HL-60 (cell line): ENCODE data around the gene RBM27.

ENCODE experiments used
- DNase-seq, 2 experiments: peaks; one replicate each; pipeline ENCODE4 v3.0.0-alpha.2; 2010 to 2020; ENCODE audit warnings: low read depth in 1 of 2, low spot score in 1 of 2
- H3K27ac ChIP-seq: fragments of 250-450 bp; sonication (Bioruptor Pico); replicated peaks from 2 replicates; pipeline ENCODE4 v1.5.1; 2020; ENCODE audit warnings: mild to moderate bottlenecking, moderate library complexity
- H3K27me3 ChIP-seq: fragments of 250-450 bp; sonication (Bioruptor Pico); 2 replicates; pipeline ENCODE4 v1.5.1; 2021; ENCODE audit warnings: mild to moderate bottlenecking, moderate library complexity; ENCODE audit not compliant: insufficient read depth, poor library complexity, severe bottlenecking
- H3K4me3 ChIP-seq: replicated peaks from 2 replicates; pipeline ENCODE4 v1.5.1; 2011; ENCODE audit warnings: mild to moderate bottlenecking, control low read depth, low read length; ENCODE audit not compliant: insufficient read depth
- CTCF ChIP-seq: IDR thresholded peaks from one replicate; pipeline ENCODE4 v1.5.1; 2011; ENCODE audit warnings: low read length, control low read depth, inconsistent platforms; ENCODE audit not compliant: insufficient read depth
- GABPA ChIP-seq: IDR thresholded peaks from 2 replicates; pipeline ENCODE4 v1.6.1; 2012; ENCODE audit warnings: low read depth
- POLR2AphosphoS5 ChIP-seq: IDR thresholded peaks from 2 replicates; pipeline ENCODE4 v1.6.1; 2012; ENCODE audit warnings: low read depth
- SPI1 ChIP-seq: IDR thresholded peaks from 2 replicates; pipeline ENCODE4 v1.6.1; 2012; ENCODE audit warnings: low read depth, mild to moderate bottlenecking, borderline replicate concordance
- TF ChIP-seq, protein P1 (sequence below): IDR thresholded peaks from 2 replicates; pipeline ENCODE4 v1.6.1; 2012; ENCODE audit warnings: low read depth; ENCODE audit not compliant: insufficient replicate concordance

Gene RBM27

GRCh38 chr5:146233441-146233840 is 30.0 kb downstream of the RBM27 start:
- Histone ChIP-seq H3K4me3 (no peak overlapping the region), H3K27me3 (no peaks in the 10 kb centered on the region), H3K27ac (no peak overlapping the region)
- no peak for DNase-seq
- TF ChIP-seq GABPA, result no peak
- TF ChIP-seq, protein P1, sequence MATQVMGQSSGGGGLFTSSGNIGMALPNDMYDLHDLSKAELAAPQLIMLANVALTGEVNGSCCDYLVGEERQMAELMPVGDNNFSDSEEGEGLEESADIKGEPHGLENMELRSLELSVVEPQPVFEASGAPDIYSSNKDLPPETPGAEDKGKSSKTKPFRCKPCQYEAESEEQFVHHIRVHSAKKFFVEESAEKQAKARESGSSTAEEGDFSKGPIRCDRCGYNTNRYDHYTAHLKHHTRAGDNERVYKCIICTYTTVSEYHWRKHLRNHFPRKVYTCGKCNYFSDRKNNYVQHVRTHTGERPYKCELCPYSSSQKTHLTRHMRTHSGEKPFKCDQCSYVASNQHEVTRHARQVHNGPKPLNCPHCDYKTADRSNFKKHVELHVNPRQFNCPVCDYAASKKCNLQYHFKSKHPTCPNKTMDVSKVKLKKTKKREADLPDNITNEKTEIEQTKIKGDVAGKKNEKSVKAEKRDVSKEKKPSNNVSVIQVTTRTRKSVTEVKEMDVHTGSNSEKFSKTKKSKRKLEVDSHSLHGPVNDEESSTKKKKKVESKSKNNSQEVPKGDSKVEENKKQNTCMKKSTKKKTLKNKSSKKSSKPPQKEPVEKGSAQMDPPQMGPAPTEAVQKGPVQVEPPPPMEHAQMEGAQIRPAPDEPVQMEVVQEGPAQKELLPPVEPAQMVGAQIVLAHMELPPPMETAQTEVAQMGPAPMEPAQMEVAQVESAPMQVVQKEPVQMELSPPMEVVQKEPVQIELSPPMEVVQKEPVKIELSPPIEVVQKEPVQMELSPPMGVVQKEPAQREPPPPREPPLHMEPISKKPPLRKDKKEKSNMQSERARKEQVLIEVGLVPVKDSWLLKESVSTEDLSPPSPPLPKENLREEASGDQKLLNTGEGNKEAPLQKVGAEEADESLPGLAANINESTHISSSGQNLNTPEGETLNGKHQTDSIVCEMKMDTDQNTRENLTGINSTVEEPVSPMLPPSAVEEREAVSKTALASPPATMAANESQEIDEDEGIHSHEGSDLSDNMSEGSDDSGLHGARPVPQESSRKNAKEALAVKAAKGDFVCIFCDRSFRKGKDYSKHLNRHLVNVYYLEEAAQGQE, result no peak
- TF ChIP-seq POLR2AphosphoS5, result no peak
- TF ChIP-seq CTCF, result no peak
- no peak for TF ChIP-seq SPI1

DNA sequence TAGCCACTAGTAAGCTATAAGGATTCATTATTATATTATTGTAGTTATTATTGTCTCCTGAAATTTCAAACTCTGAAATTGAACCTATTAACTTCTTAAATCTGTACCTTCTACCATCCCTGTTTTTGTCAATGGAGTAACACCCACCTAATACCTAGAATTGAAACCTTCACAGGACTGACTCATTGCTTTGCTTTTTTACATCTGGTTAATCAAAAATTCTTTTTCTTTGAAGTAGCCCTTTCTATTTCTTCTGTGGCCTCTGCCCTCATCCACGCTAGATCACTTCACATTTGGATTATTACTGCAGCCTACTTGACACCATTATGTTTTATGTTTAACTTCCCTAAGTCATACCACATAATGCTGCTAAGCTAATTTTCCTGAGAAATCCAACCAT is 35.6 kb downstream of the RBM27 start:
- H3K27me3 ChIP-seq, result no peaks in the 10 kb centered on the region
- no peak overlapping the region for H3K4me3 ChIP-seq
- no peak overlapping the region for H3K27ac ChIP-seq
- no peak for DNase-seq
- no peak for TF ChIP-seq GABPA
- TF ChIP-seq, protein P1, result no peak
- TF ChIP-seq POLR2AphosphoS5, result no peak
- TF ChIP-seq CTCF, result no peak
- TF ChIP-seq SPI1, result no peak

DNA sequence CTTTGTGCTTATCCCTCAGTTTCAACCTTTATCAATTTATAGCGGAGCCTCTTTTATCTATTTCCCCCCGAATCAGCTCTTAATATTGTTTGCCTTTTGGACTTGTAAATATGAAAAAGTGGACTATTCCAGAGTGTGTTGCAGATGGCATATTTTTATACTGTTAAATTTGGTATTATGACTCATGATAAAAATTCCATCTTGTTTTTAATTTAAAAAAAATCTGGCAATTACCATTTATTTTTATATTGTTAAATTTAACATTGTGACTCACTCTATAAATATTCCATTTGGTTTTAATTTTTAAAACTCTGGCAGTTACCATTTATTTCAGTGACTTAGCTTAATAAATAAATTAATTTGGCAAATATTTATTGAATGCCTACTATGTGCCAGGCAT is 37.5 kb downstream of the RBM27 start:
- TF ChIP-seq, protein P1, result no peak
- no peak for TF ChIP-seq POLR2AphosphoS5
- no peak for TF ChIP-seq CTCF
- Histone ChIP-seq H3K27ac (no peak overlapping the region), H3K27me3 (no peaks in the 10 kb centered on the region), H3K4me3 (no peak overlapping the region)
- no peak for DNase-seq
